Ishikawa (cell line): ENCODE measurements around the gene CKLF.
A peak's percentile ranks its signal among the peaks of the same experiment; 100 is the strongest.

Experiments used
- CEBPB ChIP-seq: IDR thresholded peaks from 2 replicates; pipeline ENCODE4 v1.6.1; 2012
- CREB1 ChIP-seq: IDR thresholded peaks from 2 replicates; pipeline ENCODE4 v1.6.1; 2012; ENCODE audit warnings: low read depth
- EGR1 ChIP-seq: IDR thresholded peaks from 2 replicates; pipeline ENCODE4 v1.6.1; 2012
- EP300 ChIP-seq: IDR thresholded peaks from 2 replicates; pipeline ENCODE4 v1.6.1; 2012; ENCODE audit warnings: borderline replicate concordance
- FOXM1 ChIP-seq: IDR thresholded peaks from 2 replicates; pipeline ENCODE4 v1.6.1; 2012; ENCODE audit warnings: low read depth, borderline replicate concordance
- MAX ChIP-seq: IDR thresholded peaks from 2 replicates; pipeline ENCODE4 v1.6.1; 2012
- NFIC ChIP-seq: IDR thresholded peaks from 2 replicates; pipeline ENCODE4 v1.6.1; 2012
- RAD21 ChIP-seq: IDR thresholded peaks from 2 replicates; pipeline ENCODE4 v1.6.1; 2012; ENCODE audit warnings: low read depth
- REST ChIP-seq: IDR thresholded peaks from 2 replicates; pipeline ENCODE4 v1.6.1; 2012; ENCODE audit warnings: low read depth, mild to moderate bottlenecking
- TAF1 ChIP-seq: IDR thresholded peaks from 2 replicates; pipeline ENCODE4 v1.6.1; 2012; ENCODE audit warnings: low read depth, mild to moderate bottlenecking
- TCF12 ChIP-seq: IDR thresholded peaks from 2 replicates; pipeline ENCODE4 v1.6.1; 2012; ENCODE audit warnings: low read depth
- TEAD4 ChIP-seq: IDR thresholded peaks from 2 replicates; pipeline ENCODE4 v1.6.1; 2012
- USF1 ChIP-seq: IDR thresholded peaks from 2 replicates; pipeline ENCODE4 v1.6.1; 2012
- YY1 ChIP-seq: IDR thresholded peaks from 2 replicates; pipeline ENCODE4 v1.6.1; 2012; ENCODE audit warnings: low read depth
- ZBTB7A ChIP-seq: IDR thresholded peaks from 2 replicates; pipeline ENCODE4 v1.6.1; 2012; ENCODE audit warnings: low read depth

The CKLF gene

GRCh38 chr16:66528294-66528693, 24.1 kb upstream of the CKLF start:
- TF ChIP-seq CREB1 (no peak), USF1 (peak; percentile 60; the same call in 1 of the 2 replicates)

- no peak for TF ChIP-seq ZBTB7A
- no peak for TF ChIP-seq REST
These were observed 22.9 kb upstream of the CKLF start for GRCh38 chr16:66529475-66529874.

- TF ChIP-seq TEAD4 (no peak), USF1 (no peak), FOXM1 (no peak), TCF12 (no peak), NFIC (no peak), ZBTB7A (no peak), RAD21 (no peak), EGR1 (no peak), MAX (no peak)
These were observed 18.0 kb upstream of the CKLF start for GRCh38 chr16:66534376-66534799.

- TF ChIP-seq TAF1: no peak
- TF ChIP-seq NFIC: no peak
- no peak for TF ChIP-seq CREB1
- no peak for TF ChIP-seq EP300
- no peak for TF ChIP-seq TEAD4
- TF ChIP-seq RAD21: no peak
- no peak for TF ChIP-seq REST
- no peak for TF ChIP-seq USF1
- TF ChIP-seq EGR1: no peak
- no peak for TF ChIP-seq MAX
- TF ChIP-seq CEBPB: no peak
- no peak for TF ChIP-seq TCF12
These were observed 15.9 kb upstream of the CKLF start for GRCh38 chr16:66536525-66536924.

GRCh38 chr16:66537236-66537635, 15.1 kb upstream of the CKLF start:
- TF ChIP-seq ZBTB7A: no peak
- TF ChIP-seq TCF12: no peak
- TF ChIP-seq MAX: no peak
- TF ChIP-seq CEBPB: no peak
- no peak for TF ChIP-seq TAF1
- no peak for TF ChIP-seq EGR1
- no peak for TF ChIP-seq REST

- no peak for TF ChIP-seq EGR1
- no peak for TF ChIP-seq CREB1
- no peak for TF ChIP-seq ZBTB7A
- no peak for TF ChIP-seq TAF1
- no peak for TF ChIP-seq REST
- TF ChIP-seq TCF12: no peak
- no peak for TF ChIP-seq USF1
- no peak for TF ChIP-seq YY1
- TF ChIP-seq RAD21: no peak
- no peak for TF ChIP-seq NFIC
- no peak for TF ChIP-seq TEAD4
- no peak for TF ChIP-seq EP300
- no peak for TF ChIP-seq CEBPB
- no peak for TF ChIP-seq FOXM1
- TF ChIP-seq MAX: no peak
These were observed 13.5 kb upstream of the CKLF start for GRCh38 chr16:66538910-66539309.
